Suprapubic skin (tissue), 4 donors: Measurements from ENCODE around the gene ITPRIP. TPM values are rescaled to one million over a fixed set of nuclear protein-coding genes. Genes with fewer than 3 reads are reported as not detected.
A peak's percentile ranks its signal among the peaks of the same experiment; 100 is the strongest.

Source experiments
- DNase-seq, 2 donors: peaks; one replicate each; pipeline ENCODE4 v3.0.0-alpha.2; 2019; ENCODE audit warnings: low spot score in 2 of 2
- H3K27ac ChIP-seq: fragments of 200-600 bp; sonication (generic); one replicate; pipeline ENCODE4 v1.5.1; 2019
- H3K27me3 ChIP-seq: fragments of 200-600 bp; sonication (generic); one replicate; pipeline ENCODE4 v1.5.1; 2019
- H3K36me3 ChIP-seq: fragments of 200-600 bp; sonication (generic); one replicate; pipeline ENCODE4 v1.5.1; 2019
- H3K4me1 ChIP-seq: fragments of 200-600 bp; sonication (generic); one replicate; pipeline ENCODE4 v1.5.1; 2019
- H3K4me3 ChIP-seq: fragments of 200-600 bp; sonication (generic); one replicate; pipeline ENCODE4 v1.5.1; 2019; ENCODE audit warnings: mild to moderate bottlenecking
- H3K9me3 ChIP-seq: fragments of 200-600 bp; sonication (generic); one replicate; pipeline ENCODE4 v1.5.1; 2019
- EP300 ChIP-seq: sonication (generic); formaldehyde crosslinking; IDR thresholded peaks from one replicate; pipeline ENCODE4 v1.6.1; 2017; ENCODE audit warnings: antibody characterized with exemption
- POLR2A ChIP-seq, 2 donors: fragments of 450-650 bp; IDR thresholded peaks; one replicate each; pipeline ENCODE4 v1.6.1; 2017; ENCODE audit warnings: antibody characterized with exemption in 2 of 2, mild to moderate bottlenecking in 2 of 2, moderate library complexity in 2 of 2
- POLR2AphosphoS5 ChIP-seq, 3 donors: sonication (generic); formaldehyde crosslinking; IDR thresholded peaks; one replicate each; pipeline ENCODE4 v1.6.1; 2017; ENCODE audit warnings: antibody characterized with exemption in 3 of 3
- WGBS: methylation state at CpG from one replicate; pipeline ENCODE4 v1.1.5; 2018; 5-methylcytosine and 5-hydroxymethylcytosine counted together
- total RNA-seq, 4 donors: library from RNA; depleted of rRNA; stranded (reverse); fragments of >200 nt; gene quantifications; one replicate each; pipeline ENCODE4 v1.1.0, GENCODE V29; 2016
- TF ChIP-seq, protein P1 (sequence below), 2 donors: fragments of 200-600 bp in 1 of 2; fragments of 450-650 bp in 1 of 2; sonication (generic) in 1 of 2; IDR thresholded peaks; one replicate each; pipeline ENCODE4 v1.5.1; 2016 to 2019; ENCODE audit warnings: antibody characterized with exemption in 2 of 2, mild to moderate bottlenecking in 1 of 2, moderate library complexity in 1 of 2

ITPRIP gene
- total RNA-seq, 4 donors from 2014 or later = 98.5 to 217 (median 191) TPM

- Histone ChIP-seq H3K4me1 (peaks cover 100% of the 10 kb centered on the region), H3K27me3 (no peaks in the 10 kb centered on the region), H3K27ac (peak overlapping the region; percentile 93), H3K9me3 (no peaks in the 10 kb centered on the region), H3K36me3 (no peaks in the 10 kb centered on the region), H3K4me3 (no peak overlapping the region)
- 83% methylated on average over 9 of the region's 9 CpGs for WGBS
- TF ChIP-seq POLR2AphosphoS5 (IDR thresholded peaks at IDR 0.05) (no peak), POLR2A (IDR thresholded peaks at IDR 0.05) (no peak), EP300 (no peak)
- TF ChIP-seq, protein P1, sequence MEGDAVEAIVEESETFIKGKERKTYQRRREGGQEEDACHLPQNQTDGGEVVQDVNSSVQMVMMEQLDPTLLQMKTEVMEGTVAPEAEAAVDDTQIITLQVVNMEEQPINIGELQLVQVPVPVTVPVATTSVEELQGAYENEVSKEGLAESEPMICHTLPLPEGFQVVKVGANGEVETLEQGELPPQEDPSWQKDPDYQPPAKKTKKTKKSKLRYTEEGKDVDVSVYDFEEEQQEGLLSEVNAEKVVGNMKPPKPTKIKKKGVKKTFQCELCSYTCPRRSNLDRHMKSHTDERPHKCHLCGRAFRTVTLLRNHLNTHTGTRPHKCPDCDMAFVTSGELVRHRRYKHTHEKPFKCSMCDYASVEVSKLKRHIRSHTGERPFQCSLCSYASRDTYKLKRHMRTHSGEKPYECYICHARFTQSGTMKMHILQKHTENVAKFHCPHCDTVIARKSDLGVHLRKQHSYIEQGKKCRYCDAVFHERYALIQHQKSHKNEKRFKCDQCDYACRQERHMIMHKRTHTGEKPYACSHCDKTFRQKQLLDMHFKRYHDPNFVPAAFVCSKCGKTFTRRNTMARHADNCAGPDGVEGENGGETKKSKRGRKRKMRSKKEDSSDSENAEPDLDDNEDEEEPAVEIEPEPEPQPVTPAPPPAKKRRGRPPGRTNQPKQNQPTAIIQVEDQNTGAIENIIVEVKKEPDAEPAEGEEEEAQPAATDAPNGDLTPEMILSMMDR (IDR thresholded peaks at IDR 0.05) = no peak
- DNase-seq = no peak
Measured at GRCh38 chr10:104324221-104324686, 14.0 kb downstream of the ITPRIP start.

DNA sequence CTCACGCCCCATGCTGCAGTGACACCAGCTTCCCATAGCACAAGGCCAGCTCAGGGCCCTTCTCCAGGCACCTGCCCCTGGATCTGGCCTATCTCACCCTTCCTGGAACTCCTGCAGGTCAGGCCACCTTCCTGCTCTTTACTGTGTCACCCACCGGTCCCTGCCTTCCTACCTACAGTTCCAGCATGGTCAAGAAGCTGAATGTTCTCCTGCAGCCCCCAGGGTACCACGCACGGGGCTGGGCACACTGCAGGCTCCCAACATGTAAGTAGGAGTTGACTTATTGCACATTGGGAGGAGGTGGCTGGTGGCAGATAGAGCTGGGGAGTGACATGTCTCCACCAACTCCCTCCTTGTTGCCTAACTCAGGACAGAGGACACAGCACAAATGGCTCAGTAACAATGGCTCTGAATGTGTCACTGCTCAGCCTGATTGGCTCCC, 14.5 kb downstream of the ITPRIP start:
- Histone ChIP-seq H3K9me3 (no peaks in the 10 kb centered on the region), H3K36me3 (no peaks in the 10 kb centered on the region), H3K4me1 (peaks cover 100% of the 10 kb centered on the region), H3K27me3 (no peaks in the 10 kb centered on the region), H3K27ac (peak overlapping the region; percentile 93), H3K4me3 (no peak overlapping the region)
- peak in 1 of 2 donors; percentile 66 for DNase-seq
- TF ChIP-seq, protein P1 (IDR thresholded peaks at IDR 0.05) = no peak
- no peak for TF ChIP-seq EP300
- WGBS = 80% methylated on average over 4 of the region's 4 CpGs

DNA sequence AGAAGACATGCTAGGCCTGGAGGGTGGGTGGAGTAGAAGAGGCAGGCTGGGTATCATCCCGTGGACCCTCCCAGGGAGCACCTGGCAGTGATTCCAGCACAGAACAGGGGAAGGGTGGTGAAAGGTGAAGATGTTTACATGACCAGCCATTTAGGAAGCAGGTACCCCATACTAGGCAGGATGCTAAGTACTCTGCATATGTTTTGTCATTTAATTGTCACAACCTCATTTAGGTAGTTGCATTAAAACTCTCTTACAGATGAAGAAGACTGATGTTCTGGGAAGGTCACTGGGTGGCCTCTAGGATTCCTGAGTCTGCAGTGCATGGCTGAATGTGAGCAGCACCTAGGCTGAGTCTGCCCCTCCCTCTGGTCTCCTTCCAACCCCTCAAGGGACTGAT, 15.2 kb downstream of the ITPRIP start:
- Histone ChIP-seq H3K4me3 (no peak overlapping the region), H3K9me3 (no peaks in the 10 kb centered on the region), H3K27me3 (no peaks in the 10 kb centered on the region), H3K4me1 (peaks cover 100% of the 10 kb centered on the region), H3K27ac (peak overlapping the region; percentile 93), H3K36me3 (no peaks in the 10 kb centered on the region)
- peak in 1 of 2 donors; percentile 33 for DNase-seq
- no peak for TF ChIP-seq POLR2A (IDR thresholded peaks at IDR 0.05)
- TF ChIP-seq, protein P1 (IDR thresholded peaks at IDR 0.05) = no peak
- TF ChIP-seq POLR2AphosphoS5 (IDR thresholded peaks at IDR 0.05) = no peak
- no peak for TF ChIP-seq EP300
- WGBS = 75% methylated on average over 1 of the region's 1 CpG

DNA sequence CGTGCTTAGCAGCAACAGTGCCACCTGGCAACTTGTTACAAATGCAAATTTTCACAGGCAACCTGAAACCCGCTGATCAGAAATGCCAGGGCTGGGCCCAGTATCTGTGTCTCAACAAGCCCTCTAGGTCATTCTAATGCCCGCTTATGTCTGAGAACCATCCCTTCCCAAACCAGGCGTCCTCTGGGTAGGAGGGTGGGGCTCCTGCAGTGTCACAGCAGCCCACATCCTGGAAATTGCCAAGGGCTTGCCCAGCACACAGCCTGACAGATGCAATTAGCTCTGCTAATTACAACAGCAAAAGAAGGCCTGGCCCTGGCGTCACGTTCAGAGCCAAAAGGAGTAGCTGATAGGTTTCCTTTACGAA, 15.9 kb downstream of the ITPRIP start:
- Histone ChIP-seq H3K27me3 (no peaks in the 10 kb centered on the region), H3K4me3 (no peak overlapping the region), H3K4me1 (peaks cover 100% of the 10 kb centered on the region), H3K9me3 (no peaks in the 10 kb centered on the region), H3K27ac (peak overlapping the region; percentile 93), H3K36me3 (no peaks in the 10 kb centered on the region)
- no peak for TF ChIP-seq POLR2A (IDR thresholded peaks at IDR 0.05)
- peak in 2 of 3 donors; percentile 42 to 45 for TF ChIP-seq POLR2AphosphoS5 (IDR thresholded peaks at IDR 0.05)
- WGBS = 39% methylated on average over 7 of the region's 7 CpGs
- peak in 1 of 2 donors; percentile 81 for DNase-seq

DNA sequence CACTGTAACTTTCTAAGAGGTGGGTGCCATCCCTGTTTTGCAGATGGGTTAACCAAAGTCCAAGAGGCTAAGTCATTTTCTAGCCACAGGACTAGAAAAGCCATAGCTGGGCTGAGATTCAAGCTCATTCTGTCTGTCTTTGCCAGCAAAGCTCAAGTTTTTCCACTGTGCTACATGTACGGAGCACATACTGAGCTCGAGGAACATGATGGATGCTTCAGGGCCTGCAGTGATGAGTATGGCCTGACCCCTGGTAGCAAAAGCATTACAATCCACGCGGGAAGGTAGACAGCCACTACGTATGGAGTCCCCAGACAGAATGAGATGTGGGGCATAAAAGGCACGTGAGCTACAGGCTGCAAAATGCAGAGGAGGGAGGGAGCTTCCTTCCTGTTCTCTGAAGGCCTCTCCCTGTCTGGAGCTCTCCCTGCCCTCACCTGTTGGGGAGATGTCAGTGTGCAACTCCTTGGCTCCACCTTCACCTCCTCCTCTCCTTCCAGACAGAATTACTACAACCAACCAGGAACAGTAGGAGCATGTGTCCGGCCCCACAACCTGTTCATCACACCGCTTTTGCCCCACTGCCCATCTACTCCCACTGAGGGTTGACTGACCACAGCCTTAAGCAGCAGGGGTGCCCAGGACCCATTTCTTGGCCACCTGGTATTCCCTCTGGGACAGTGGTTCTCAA, 16.4 kb downstream of the ITPRIP start:
- WGBS = 35% methylated on average over 8 of the region's 8 CpGs
- no peaks in the 10 kb centered on the region for H3K36me3 ChIP-seq
- H3K9me3 ChIP-seq = no peaks in the 10 kb centered on the region
- TF ChIP-seq, protein P1 (IDR thresholded peaks at IDR 0.05) = no peak
- no peak for TF ChIP-seq POLR2AphosphoS5 (IDR thresholded peaks at IDR 0.05)
- no peak for TF ChIP-seq POLR2A (IDR thresholded peaks at IDR 0.05)
- H3K4me1 ChIP-seq = peaks cover 100% of the 10 kb centered on the region
- DNase-seq = peak in 1 of 2 donors; percentile 65
- H3K4me3 ChIP-seq = no peak overlapping the region
- peak overlapping the region; percentile 93 for H3K27ac ChIP-seq
- no peaks in the 10 kb centered on the region for H3K27me3 ChIP-seq
